ENCODE results near the gene FILIP1L.

DNA sequence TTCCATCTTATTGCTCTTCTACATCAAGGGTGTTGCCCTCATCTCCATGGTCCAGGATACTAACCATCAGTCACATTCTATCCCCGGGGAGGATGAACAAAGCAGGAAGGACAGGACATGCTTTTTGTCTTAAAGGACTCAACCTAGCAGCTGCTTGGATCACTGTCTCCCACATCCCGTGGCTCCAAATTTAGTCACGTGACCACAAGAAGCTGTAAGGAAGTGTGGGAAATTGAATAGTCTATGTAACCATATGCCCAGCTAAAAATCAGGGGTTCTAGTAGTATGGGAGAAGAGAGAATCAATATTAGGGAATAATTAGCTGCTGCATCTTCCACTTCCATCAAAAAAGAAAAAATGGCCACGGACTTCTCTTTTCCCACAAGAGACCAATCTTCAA is 314.9 kb downstream of the FILIP1L start:
- TF ChIP-seq, protein P1, sequence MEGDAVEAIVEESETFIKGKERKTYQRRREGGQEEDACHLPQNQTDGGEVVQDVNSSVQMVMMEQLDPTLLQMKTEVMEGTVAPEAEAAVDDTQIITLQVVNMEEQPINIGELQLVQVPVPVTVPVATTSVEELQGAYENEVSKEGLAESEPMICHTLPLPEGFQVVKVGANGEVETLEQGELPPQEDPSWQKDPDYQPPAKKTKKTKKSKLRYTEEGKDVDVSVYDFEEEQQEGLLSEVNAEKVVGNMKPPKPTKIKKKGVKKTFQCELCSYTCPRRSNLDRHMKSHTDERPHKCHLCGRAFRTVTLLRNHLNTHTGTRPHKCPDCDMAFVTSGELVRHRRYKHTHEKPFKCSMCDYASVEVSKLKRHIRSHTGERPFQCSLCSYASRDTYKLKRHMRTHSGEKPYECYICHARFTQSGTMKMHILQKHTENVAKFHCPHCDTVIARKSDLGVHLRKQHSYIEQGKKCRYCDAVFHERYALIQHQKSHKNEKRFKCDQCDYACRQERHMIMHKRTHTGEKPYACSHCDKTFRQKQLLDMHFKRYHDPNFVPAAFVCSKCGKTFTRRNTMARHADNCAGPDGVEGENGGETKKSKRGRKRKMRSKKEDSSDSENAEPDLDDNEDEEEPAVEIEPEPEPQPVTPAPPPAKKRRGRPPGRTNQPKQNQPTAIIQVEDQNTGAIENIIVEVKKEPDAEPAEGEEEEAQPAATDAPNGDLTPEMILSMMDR (IDR thresholded peaks at IDR 0.05), result no peak
- no peak for TF ChIP-seq POLR2A (IDR thresholded peaks at IDR 0.05)

Measured in adrenal gland (tissue), 5 donors.